ENCODE results near the gene CD86. TPM values are rescaled to one million over a fixed set of nuclear protein-coding genes. Genes with fewer than 3 reads are reported as not detected.

CD86 gene
- total RNA-seq, 1 experiment from 2014 or later, result not detected

GRCh38 chr3:122123850-122124249, 68.7 kb downstream of the CD86 start:
- Histone ChIP-seq H3K9me3 (ENCODE audit: control insufficient read depth, insufficient read depth, low read depth, low read length) (no peaks in the 10 kb centered on the region), H3K36me3 (ENCODE audit: control insufficient read depth, insufficient read depth, low read length) (no peaks in the 10 kb centered on the region), H3K4me1 (ENCODE audit: control insufficient read depth, insufficient read depth, low read length) (no peaks in the 10 kb centered on the region), H3K4me3 (ENCODE audit: low read depth in 2 of 2, low read length in 2 of 2) (no peak overlapping the region), H3K27me3 (ENCODE audit: control insufficient read depth, insufficient read depth, low read length) (peaks cover 8% of the 10 kb centered on the region), H3K27ac (ENCODE audit: low read length) (no peak overlapping the region)
- ChIA-PET CTCF (no interaction called here), POLR2A (no interaction called here)
- in situ Hi-C loops (cut with HindIII; ENCODE audit: low pct_unique_long_range_greater_than_20kb, low sequenced_read_pairs) (no loop called here), intact Hi-C loops (cut with micrococcal nuclease; ENCODE audit: unreplicated experiment) (no loop called here)
- DNase-seq (ENCODE audit: low read depth, low spot score), result no peak
- ATAC-seq, result no peak
- BruUV-seq (replicated peaks), result no TSS peak
- TF ChIP-seq POLR2AphosphoS5 (IDR thresholded peaks at IDR 0.05; ENCODE audit: low read depth, low read length), result no peak
- TF ChIP-seq CTCF (IDR thresholded peaks at IDR 0.05), result no peak
- no peak for TF ChIP-seq TCF7L2 (IDR thresholded peaks at IDR 0.05; ENCODE audit: low read depth, low read length)
- TF ChIP-seq SIN3A (IDR thresholded peaks at IDR 0.05; ENCODE audit: borderline replicate concordance, insufficient read depth, low read depth, low read length), result no peak
- TF ChIP-seq REST (IDR thresholded peaks at IDR 0.05; ENCODE audit: insufficient read depth in 1 of 2, low read depth in 2 of 2, low read length in 1 of 2), result no peak

- no TSS peak for BruUV-seq (replicated peaks)
- CTCF ChIA-PET, result no interaction called here
- POLR2A ChIA-PET, result no interaction called here
- Histone ChIP-seq H3K27ac (ENCODE audit: low read length) (no peak overlapping the region), H3K4me3 (ENCODE audit: low read depth in 2 of 2, low read length in 2 of 2) (no peak overlapping the region), H3K4me1 (ENCODE audit: control insufficient read depth, insufficient read depth, low read length) (no peaks in the 10 kb centered on the region), H3K36me3 (ENCODE audit: control insufficient read depth, insufficient read depth, low read length) (no peaks in the 10 kb centered on the region), H3K9me3 (ENCODE audit: control insufficient read depth, insufficient read depth, low read depth, low read length) (no peaks in the 10 kb centered on the region), H3K27me3 (ENCODE audit: control insufficient read depth, insufficient read depth, low read length) (no peaks in the 10 kb centered on the region; the same call in 1 of the 2 replicates)
- in situ Hi-C loops (cut with HindIII; ENCODE audit: low pct_unique_long_range_greater_than_20kb, low sequenced_read_pairs), result no loop called here
- ATAC-seq, result no peak
- no peak for TF ChIP-seq TCF7L2 (IDR thresholded peaks at IDR 0.05; ENCODE audit: low read depth, low read length)
- no peak for TF ChIP-seq POLR2AphosphoS5 (IDR thresholded peaks at IDR 0.05; ENCODE audit: low read depth, low read length)
- intact Hi-C loops (cut with micrococcal nuclease; ENCODE audit: unreplicated experiment), result no loop called here
- DNase-seq (ENCODE audit: low read depth, low spot score), result no peak
These were observed 77.9 kb downstream of the CD86 start for GRCh38 chr3:122132949-122133540.

- H3K4me1 ChIP-seq (ENCODE audit: control insufficient read depth, insufficient read depth, low read length), result no peaks in the 10 kb centered on the region
- POLR2A ChIA-PET, result no interaction called here
- no TSS peak for BruUV-seq (replicated peaks)
- no peak for DNase-seq (ENCODE audit: low read depth, low spot score)
- no peaks in the 10 kb centered on the region for H3K36me3 ChIP-seq (ENCODE audit: control insufficient read depth, insufficient read depth, low read length)
- H3K27me3 ChIP-seq (ENCODE audit: control insufficient read depth, insufficient read depth, low read length), result no peaks in the 10 kb centered on the region
- no peak for ATAC-seq
- H3K4me3 ChIP-seq (ENCODE audit: low read depth in 2 of 2, low read length in 2 of 2), result no peak overlapping the region
- in situ Hi-C loops (cut with HindIII; ENCODE audit: low pct_unique_long_range_greater_than_20kb, low sequenced_read_pairs), result no loop called here
- intact Hi-C loops (cut with micrococcal nuclease; ENCODE audit: unreplicated experiment), result no loop called here
- CTCF ChIA-PET, result no interaction called here
- no peak for TF ChIP-seq SIN3A (IDR thresholded peaks at IDR 0.05; ENCODE audit: borderline replicate concordance, insufficient read depth, low read depth, low read length)
- no peak for TF ChIP-seq REST (IDR thresholded peaks at IDR 0.05; ENCODE audit: insufficient read depth in 1 of 2, low read depth in 2 of 2, low read length in 1 of 2)
- TF ChIP-seq TCF7L2 (IDR thresholded peaks at IDR 0.05; ENCODE audit: low read depth, low read length), result no peak
- TF ChIP-seq CTCF (IDR thresholded peaks at IDR 0.05), result no peak
- no peak for TF ChIP-seq POLR2AphosphoS5 (IDR thresholded peaks at IDR 0.05; ENCODE audit: low read depth, low read length)
- H3K9me3 ChIP-seq (ENCODE audit: control insufficient read depth, insufficient read depth, low read depth, low read length), result no peaks in the 10 kb centered on the region
- H3K27ac ChIP-seq (ENCODE audit: low read length), result no peak overlapping the region
These were observed 91.3 kb downstream of the CD86 start for GRCh38 chr3:122146466-122146865.
